NCI-H2196 treated with DMSO at 0.1 percent for 48 hours (cell line): ENCODE results near the gene MAP2K3.
"Not testable (repeated sequence)": the region's sequence is repeated elsewhere in the genome, so short reads cannot be mapped to it uniquely, and the experiment has no call there.

Source experiments
- DNase-seq: peaks from one replicate; lab custom pipeline; 2025; ENCODE audit not compliant: unreplicated experiment; lab: John Stamatoyannopoulos, UW

Gene MAP2K3

DNA sequence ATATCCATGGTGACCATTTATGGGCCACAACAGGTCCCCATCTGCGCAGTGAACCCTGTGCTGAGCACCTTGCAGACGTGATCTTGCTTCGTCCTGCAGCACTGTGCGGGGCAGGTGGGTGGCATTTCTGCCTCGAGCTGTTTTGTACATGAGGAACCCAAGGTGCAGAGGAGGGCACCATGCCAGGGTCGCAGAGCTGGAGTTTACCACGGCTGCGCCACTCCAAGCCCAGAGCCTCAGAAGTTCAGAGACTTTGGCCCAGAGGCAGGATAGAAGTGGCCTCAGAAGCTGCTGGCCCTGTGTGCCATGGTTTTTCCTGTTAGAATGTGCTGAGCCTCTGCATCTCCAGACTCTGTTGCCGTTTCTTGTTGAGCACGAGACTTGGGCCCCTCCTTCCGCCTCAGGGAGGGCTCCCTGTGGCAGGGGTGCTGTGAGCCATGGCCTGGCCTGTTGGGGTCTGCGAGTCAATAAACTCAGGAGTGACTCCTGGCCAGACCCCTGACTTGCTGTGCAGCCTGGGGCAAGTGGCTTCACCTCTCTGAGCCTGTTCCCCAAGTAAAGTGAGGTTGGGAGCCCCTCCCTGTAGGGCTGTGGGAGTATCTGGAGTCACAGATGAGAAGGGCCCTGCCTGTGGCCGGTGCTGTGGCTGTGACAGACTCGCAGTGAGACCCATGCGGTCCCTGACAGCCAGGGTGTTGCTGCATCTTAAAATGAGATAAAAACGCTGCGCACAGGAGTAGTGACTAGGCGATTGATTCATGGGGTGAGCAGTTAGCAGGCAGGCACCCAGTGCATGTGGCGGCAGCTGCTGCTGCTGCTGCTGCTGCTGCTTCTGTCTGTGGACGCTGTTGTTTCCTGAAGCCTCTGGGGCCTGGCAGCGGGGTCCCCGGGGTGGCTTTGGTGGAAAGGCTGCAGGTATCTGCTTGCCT is 11.8 kb downstream of the MAP2K3 start:
- no peak for DNase-seq

DNA sequence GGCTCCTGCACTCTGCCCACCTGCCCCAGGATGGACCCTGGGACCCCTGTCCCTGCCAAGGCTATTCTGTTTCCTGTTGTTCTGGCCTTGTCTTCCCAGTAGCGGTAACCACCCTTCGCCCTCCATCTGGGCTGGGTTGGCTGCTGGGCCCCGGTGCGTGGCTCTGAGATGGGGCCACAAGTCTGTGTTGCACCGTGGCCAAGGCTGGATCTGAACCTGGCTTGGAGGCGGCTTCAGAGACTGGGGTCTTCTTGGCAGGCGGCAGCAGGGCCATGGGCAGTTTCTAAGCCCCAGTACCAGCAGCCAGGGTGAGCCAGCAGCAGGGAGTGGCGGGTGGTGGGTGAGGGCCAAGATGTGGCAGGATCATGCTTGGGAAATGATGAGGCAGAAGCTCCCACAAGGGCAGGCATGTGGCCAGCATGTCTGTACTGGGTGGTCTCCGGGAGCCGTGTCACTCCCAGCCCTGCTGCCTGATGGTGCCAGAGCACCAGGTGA is 12.6 kb downstream of the MAP2K3 start:
- no peak for DNase-seq

DNA sequence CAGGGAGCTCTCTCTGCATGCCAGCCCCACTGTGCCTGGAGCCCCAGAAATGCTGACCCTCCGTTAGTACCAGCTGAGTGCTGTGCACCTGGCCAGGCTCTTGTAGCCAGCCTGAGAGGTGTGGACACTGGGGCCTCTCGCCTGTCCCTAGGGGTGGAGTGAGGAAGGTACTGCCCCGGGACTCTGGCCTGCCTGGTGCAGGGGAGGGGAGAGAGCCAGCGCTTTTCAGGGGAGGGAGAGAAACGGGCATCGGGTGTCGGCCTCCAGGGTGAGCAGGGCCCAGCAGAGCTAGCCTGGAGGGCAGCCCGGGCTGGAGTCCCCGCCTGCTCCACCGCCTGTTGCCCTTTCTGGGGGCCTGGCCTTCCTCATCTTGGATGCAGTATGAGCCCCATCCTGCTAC is 13.1 kb downstream of the MAP2K3 start:
- no peak for DNase-seq

DNA sequence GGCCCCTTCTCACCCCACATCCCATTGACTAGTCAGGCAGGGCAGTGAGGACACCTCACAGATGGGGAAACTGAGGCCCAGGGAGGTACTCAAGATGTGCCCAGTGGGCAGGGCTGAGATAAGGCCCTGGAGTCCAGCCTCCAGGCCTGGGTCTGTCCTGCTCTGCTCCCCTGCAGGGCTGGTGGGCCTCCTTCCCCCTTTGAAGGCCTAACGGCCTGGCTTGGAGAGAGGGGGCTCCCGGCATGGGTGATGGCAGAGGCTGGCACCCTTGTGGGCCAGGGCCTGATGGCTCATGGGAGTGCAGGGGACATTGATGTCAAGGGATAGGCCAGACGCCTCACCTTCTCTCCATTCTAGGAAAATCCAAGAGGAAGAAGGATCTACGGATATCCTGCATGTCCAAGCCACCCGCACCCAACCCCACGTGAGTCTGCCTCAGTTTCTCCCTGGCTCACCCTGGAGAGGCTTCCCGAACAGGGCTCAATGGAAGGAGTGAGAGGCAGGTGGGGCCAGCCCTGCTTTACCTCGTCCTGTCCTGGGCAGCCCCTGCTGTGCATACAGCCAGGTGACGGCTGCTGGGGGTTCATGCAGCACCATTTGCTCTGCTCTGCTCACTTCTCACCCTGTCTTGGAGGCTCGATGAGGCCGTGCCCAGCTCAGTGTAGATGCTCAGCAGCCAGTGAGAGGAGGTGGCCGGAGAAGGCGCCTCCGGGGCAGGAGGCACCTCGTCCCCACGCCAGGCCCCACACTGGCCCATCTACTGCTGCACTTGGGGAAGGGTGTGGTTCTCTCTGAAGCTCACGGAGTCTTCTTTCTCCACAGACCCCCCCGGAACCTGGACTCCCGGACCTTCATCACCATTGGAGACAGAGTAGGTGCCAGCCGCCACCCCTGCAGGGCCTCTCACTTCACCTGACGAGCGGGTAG is 13.8 kb downstream of the MAP2K3 start:
- no peak for DNase-seq

DNA sequence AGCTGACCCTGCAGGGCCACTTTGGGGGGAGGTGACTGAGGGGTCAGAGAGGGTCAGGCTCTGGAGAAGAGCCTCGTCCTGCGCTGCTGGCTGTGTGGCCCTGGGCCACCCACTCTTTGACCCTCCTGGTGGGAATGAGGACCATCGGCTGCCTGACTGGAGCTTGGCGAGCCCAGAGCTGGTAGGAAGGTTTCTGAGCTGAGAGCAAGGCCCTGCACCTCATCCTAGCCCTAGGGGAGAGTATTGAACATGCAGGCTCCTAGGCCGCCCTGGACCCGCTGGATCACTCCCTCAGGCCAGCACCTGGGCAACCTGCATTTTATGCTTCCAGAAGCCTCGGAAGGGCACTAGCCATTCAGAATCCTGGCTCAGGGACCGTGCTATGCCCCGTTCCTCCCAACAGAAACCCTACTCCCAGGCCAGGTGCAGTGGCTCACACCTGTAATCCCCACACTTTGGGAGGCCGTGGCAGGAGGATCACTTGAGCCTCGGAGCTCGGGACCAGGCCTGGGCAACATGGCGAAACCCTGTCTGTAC is 14.5 kb downstream of the MAP2K3 start:
- DNase-seq: no peak

DNA sequence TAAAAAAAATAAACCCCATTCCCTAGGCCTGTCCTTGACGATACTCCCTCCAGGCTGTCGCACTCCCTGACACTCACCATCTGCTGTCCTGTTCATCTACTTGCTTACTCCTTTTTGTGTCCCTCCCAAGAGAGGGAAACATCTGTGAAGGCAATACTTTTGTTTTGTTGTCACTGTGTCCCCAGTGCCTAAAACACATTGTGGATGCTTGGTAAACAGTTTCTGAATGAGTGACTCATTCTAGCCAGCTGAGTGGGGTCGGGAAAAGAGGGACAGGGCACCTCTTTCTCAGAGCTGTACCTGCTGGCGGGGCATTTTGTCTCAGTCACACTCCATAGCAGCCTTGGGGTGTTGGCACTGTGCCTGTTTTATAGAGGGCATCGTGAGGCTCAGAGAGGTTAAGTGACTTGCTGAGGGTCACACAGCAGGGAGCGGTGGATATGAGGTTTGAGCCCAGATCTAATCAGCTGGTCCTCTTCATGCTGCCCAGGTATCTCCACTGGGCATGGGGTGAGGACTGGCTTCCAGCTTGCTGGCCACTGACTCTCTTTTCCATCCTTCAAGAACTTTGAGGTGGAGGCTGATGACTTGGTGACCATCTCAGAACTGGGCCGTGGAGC is 15.6 kb downstream of the MAP2K3 start:
- no peak for DNase-seq

DNA sequence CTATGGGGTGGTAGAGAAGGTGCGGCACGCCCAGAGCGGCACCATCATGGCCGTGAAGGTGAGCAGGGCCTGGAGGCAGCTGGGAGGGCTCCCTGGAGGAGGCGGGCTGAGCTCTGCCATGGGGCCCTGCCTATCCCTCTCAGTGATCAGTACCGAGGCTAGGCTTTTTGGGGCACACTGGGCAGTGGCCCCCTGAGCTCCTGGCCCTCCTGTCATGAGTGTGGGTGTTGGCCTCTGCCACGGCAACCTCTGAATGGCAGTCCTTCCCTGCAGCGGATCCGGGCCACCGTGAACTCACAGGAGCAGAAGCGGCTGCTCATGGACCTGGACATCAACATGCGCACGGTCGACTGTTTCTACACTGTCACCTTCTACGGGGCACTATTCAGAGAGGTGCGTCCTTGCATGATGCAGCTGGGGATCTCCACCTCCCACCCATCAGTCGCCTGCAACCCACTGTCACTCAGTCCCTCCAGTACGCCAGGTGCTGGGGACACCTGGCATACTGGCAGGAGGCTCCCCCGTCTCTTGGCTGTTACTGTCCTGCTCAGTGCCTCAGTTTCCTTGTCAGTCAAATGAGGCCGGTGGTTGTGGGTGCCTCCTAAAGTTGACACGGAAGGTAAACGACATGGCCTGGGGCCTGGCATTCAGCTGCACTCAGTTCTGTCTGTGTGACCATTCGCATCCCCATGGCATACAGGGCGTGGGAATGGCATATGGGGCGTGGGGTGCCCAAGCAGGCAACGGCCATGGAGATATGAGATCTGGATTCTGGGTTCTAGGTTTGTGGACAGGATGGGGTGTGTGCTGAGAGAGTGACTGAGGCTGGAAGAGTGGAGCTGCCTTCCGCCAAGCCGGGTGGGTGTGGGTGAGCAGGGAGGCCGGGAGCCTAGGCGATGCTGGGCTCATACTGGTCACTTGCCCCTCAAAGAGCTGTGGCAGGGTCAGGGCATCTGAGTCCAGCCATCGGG is 16.4 kb downstream of the MAP2K3 start:
- no peak for DNase-seq

DNA sequence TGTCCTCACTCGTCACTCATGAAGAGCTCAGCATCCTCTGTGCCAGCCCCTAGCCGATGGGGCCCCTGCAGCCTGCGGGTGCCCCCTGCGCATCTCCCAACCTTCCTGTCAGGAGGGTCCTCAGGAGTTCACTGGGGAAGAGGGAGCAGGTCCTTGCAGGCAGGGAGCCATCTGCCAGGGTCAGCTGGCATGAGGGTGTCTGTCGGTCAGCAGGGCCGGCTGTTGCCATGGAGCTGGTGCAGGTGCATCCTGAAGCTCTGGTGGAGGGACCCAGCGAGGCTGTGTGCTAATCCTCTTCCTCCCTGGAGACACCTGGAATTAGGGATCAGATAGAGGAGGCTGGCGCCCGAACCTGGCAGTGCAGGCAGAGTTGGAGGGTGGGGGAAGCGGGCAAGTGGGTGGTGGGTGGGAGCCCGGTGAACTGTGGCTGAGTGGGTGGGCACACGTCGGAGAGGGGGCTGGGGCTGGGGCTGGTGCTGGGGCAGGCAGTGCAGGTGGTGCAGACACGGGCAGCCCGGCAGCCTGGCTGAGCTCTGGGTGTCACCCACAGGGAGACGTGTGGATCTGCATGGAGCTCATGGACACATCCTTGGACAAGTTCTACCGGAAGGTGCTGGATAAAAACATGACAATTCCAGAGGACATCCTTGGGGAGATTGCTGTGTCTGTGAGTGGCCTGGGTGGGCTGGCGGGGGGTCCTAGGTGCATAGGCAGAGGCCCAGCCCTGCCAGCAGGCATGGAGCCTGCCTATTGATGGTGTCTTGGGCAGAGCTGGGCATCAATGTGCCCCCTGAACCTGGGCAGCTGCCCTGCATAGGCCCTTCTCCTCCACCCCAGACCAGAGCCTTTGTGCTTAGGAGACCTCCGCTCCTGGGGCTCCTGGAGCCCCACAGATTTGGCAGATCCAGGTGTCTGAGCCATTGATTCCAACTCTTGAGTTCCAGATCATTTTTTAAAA is 17.4 kb downstream of the MAP2K3 start:
- peak; percentile 3 for DNase-seq

DNA sequence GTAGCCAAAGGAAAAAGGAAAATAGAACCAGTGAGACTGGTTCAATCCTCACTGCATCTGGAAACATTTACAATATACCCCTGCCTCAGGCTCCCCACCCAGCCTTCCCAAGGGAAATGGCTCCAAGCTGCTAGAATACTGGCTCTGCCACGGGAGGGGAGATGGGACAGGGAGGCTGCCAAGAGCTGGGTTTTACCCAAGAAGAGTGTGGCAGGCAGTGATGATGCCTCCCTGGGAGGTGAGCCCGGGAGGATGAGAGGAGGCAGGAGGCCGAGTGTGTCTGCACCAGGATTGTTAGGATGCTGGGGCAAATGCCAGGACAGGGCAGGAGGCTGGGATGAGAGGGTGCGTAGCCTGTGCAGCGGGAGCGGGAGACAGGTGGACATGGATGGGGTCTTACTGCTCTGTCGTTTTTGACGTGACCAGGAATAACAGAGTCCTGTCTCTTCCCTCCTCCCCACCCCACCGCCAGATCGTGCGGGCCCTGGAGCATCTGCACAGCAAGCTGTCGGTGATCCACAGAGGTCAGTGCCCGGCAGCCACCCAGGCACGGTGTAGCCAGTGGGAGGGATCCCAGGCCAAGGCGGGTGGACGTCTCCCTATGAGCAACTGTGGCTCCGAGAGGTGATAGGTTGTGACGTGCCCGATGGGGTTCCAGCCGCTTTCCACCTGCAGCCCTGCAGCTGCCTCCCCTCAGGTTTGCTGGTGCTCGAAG is 18.4 kb downstream of the MAP2K3 start:
- no peak for DNase-seq

DNA sequence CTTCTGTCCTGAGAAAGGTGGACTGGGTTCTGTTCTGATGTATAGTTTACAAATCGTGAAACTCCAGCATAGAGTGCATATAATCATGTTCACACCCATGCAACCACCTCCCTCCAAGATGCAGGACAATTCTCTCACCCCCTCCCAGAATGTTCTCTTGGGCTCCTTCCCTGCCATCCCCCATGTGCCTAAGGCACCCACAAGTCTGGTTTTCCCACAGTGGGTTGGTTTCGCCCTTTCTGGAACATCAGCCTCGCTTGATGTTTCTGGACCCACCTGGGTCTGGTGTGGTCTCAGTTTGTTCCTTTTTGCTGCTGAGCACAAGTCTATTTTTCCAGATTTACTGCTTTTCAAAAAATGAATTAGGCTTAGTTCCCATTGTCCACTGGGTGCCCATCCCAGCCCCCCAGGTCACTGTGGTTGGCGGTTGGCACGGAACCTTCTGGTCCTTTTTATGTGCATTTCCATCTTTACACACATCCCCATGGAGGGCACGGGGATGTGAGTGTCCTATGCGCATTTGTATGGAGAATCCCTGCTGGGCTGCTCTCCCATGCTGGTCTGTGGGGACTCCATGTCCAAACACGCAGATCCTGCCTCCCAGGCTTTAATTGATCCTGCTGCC is 19.0 kb downstream of the MAP2K3 start:
- no peak for DNase-seq

DNA sequence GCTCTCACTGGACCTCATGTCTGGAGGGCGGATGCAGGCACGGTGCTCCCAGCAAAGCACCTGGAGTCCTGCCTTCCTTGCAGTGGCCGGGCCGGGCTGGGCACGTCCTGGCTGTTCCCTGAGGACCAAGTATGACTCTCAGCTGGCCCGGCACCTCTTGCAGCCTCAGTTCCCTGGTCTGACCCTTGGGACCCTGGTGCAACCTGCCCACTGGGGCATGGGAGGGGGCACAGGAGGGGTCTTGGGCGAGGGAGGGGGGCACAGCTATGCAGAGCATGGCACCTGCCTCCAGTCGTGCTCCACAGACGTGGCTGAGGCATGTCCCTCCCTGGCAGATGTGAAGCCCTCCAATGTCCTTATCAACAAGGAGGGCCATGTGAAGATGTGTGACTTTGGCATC is 19.6 kb downstream of the MAP2K3 start:
- no peak for DNase-seq

DNA sequence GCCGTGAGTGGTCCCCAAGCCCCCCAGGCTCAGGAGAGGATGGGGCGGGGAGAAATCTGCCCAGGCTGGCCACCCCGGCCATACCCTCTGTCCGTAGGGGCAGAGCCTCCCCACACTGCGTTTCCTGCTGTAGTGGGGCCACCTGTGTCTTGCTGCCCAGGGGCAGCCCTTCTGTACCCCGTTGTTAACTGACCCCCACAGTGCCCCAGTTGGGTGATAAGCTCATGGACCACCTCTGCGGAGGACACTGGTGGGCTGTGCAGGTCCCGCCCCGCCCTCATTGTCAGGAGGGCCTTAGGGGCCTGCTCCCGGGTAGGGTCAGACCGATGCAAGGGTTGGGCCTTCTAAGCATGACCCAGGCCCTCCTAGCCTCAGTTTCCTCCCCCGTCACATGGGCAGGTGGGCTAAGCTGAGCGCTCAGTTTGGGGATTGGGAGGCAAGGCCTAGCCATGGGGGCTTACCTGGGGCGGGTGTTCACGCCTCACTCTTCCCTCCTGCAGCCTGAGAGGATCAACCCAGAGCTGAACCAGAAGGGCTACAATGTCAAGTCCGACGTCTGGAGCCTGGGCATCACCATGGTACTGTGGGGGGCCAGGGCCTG is 20.1 kb downstream of the MAP2K3 start:
- not testable (repeated sequence) for DNase-seq

DNA sequence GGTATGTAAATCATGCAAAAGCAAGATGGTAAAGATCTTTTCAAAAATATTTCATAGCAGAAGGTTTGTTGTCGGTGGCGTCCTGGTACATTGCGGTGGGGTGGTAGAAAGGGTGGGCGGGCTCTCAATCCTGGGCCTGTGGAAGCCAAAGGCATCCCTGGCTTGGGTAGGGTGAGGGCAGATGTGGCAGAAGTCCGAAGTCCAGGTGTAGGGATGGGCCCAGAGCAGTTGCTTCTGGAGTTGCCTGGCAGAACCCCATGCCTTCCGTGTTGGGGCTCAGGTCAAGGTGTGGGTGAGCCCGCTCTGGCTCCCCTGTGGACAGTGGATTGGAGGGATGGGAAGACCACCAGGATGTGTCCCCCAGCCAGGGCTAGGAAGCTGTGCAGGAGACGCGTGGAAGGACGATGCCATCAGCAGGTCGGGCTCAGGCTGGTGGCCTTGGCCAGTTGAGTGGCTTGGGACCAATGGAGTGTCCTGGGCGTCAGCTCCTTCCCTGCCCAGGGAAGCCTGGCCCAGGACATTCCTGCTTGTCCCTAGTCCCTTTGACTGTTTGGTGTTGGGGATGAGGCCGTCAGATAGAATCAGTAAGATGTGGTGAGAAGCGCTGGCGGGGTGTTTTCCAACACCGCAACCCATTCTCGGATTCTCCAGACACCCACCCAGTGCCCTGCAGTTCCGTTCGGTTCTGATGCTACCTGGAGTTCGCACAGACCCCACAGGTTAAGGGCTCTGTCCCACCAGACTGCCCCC is 21.1 kb downstream of the MAP2K3 start:
- DNase-seq: not testable (repeated sequence)

DNA sequence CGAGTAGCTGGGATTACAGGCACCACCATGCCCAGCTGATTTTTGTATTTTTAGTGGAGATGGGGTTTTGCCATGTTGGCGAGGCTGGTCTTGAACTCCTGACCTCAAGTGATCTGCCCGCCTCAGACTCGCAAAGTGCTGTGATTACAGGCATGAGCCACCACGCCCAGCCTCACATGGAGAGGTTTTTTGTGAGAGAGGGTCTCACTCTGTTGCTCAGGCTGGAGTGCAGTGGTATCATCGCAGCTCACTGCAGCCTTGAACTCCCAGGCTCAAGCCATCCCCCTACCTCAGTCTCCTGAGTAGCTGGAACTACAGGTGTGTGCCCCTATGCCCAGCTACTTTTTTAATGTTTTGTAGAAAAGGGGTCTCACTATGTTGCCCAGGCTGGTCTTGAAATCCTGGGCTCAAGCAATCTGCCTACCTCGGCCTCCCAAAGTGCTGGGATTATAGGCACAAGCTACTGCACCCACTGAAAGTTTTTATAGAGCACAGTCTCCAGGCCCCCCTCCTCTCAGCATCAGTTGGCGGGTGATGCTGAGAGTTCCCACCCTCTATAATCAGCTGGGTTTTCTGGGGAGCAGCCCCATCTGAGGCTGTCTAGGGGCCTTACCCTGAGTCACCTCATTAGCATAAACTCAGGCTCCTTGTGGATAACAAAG is 22.2 kb downstream of the MAP2K3 start:
- DNase-seq: not testable (repeated sequence)

DNA sequence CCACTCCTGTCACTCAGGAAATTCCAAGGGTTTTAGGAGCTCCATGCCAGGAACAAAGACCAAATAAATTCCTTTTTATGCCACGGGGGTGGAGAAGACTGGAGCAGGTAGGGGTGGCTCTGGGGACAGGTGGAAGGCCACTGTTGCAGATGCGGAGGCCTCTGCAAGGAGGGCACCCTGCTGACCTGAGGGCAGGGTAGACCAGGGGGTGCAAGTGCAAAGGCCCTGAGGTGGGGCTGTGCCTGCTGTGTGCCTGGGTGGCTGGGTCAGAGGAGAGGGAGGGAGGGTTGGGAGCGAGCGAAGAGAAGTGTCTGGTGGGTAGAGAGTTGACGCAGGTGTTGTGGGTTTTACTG is 22.7 kb downstream of the MAP2K3 start:
- not testable (repeated sequence) for DNase-seq

DNA sequence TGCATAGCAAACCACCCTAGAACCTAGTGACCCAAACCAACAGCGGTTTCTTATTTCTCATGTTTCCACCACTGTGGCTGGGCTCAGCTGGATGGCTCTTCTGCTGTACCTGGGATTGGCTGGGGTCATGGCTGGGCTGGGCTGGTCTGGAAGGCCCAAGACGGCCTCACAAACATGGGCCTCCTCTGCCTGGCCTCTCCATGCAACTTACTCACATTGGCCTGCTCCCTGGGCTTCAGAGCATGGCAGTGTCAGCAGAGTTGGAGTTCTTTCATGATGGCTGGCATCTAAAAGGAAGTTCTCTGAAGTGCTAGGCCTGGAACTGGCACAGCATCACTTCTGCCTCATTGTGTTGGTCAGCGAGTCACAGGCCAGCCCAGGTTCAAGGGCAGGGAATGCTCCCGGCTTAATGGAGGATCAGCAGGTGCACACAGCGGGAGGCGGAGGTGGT is 24.4 kb downstream of the MAP2K3 start:
- DNase-seq: not testable (repeated sequence)
